ENCODE results near the gene TENT4A.
A peak's percentile ranks its signal among the peaks of the same experiment; 100 is the strongest.

Gene TENT4A

DNA sequence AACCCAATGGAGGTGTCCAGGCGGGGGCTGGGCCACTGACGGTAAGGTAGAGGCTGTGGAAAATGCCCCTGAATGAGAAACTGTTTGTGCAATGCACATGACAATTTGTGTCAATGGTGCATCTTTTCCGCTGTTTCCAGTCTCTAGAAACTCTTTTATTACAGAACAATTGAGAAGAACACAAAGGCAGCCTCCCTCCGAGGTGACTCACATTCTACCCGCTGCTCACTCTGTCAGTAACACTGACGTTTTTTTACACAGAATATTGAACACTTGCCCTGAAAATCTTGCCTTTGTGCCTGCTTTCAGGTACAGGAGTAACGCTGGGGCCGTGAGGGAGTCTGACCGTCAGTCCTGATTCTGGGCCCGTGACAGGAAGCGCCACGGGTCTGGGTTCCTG lies 11.7 kb upstream of the TENT4A start:
- ChIA-PET POLR2A (no interaction called here), CTCF (no interaction called here)
- no peak for DNase-seq (ENCODE audit: low read depth, low spot score)
- no peak overlapping the region for H3K4me3 ChIP-seq (ENCODE audit: low read depth, low read length)
- TF ChIP-seq, protein P1, sequence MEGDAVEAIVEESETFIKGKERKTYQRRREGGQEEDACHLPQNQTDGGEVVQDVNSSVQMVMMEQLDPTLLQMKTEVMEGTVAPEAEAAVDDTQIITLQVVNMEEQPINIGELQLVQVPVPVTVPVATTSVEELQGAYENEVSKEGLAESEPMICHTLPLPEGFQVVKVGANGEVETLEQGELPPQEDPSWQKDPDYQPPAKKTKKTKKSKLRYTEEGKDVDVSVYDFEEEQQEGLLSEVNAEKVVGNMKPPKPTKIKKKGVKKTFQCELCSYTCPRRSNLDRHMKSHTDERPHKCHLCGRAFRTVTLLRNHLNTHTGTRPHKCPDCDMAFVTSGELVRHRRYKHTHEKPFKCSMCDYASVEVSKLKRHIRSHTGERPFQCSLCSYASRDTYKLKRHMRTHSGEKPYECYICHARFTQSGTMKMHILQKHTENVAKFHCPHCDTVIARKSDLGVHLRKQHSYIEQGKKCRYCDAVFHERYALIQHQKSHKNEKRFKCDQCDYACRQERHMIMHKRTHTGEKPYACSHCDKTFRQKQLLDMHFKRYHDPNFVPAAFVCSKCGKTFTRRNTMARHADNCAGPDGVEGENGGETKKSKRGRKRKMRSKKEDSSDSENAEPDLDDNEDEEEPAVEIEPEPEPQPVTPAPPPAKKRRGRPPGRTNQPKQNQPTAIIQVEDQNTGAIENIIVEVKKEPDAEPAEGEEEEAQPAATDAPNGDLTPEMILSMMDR (IDR thresholded peaks at IDR 0.05; ENCODE audit: insufficient read depth, low read length, missing control alignments) = no peak

GRCh38 chr5:6702633-6703032 lies 10.6 kb upstream of the TENT4A start:
- TF ChIP-seq, protein P1 (IDR thresholded peaks at IDR 0.05; ENCODE audit: insufficient read depth, low read length, missing control alignments) = no peak
- H3K4me3 ChIP-seq (ENCODE audit: low read depth, low read length) = no peak overlapping the region
- DNase-seq (ENCODE audit: low read depth, low spot score) = no peak
- ChIA-PET CTCF (no interaction called here), POLR2A (no interaction called here)

DNA sequence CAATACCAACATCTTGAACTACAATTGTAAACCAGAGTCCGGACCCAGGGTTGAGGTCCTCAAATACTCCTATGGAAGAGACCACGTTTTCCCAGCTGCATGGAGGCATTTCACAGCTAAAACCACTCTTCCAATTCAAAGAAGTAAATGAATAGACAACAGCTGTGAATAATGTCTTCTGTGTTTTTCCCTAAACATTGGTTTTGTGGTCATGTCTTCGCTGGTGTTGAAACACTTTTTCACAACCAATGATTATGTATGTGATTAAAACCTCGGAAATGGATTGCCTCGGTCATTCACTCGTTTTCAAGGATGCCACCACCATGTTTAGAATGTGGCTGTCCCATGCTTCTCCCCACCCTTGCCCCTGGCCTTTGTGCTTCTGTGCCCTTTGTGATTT lies 9.4 kb upstream of the TENT4A start:
- TF ChIP-seq, protein P1 (IDR thresholded peaks at IDR 0.05; ENCODE audit: insufficient read depth, low read length, missing control alignments) = no peak
- ChIA-PET CTCF (interaction anchor here (1.6 kb wide), 1 partner anchor 71 kb away, joined by 3 read pairs; the partner anchor contains the start of genes NSUN2 and SRD5A1), POLR2A (no interaction called here)
- H3K4me3 ChIP-seq (ENCODE audit: low read depth, low read length) = no peak overlapping the region
- DNase-seq (ENCODE audit: low read depth, low spot score) = no peak

- CTCF ChIA-PET = interaction anchor here (1.6 kb wide), 1 partner anchor 71 kb away, joined by 3 read pairs; the partner anchor contains the start of genes NSUN2 and SRD5A1
- POLR2A ChIA-PET = no interaction called here
- TF ChIP-seq, protein P1 (IDR thresholded peaks at IDR 0.05; ENCODE audit: insufficient read depth, low read length, missing control alignments) = no peak
- H3K4me3 ChIP-seq (ENCODE audit: low read depth, low read length) = peak overlapping the region; percentile 25
- peak; percentile 77 for DNase-seq (ENCODE audit: low read depth, low spot score)
Observed at GRCh38 chr5:6704361-6704851, 8.8 kb upstream of the TENT4A start.

- no peak overlapping the region for H3K4me3 ChIP-seq (ENCODE audit: low read depth, low read length)
- CTCF ChIA-PET = interaction anchor here (1.6 kb wide), 1 partner anchor 72 kb away, joined by 3 read pairs; the partner anchor contains the start of genes NSUN2 and SRD5A1
- TF ChIP-seq, protein P1 (IDR thresholded peaks at IDR 0.05; ENCODE audit: insufficient read depth, low read length, missing control alignments) = no peak
- DNase-seq (ENCODE audit: low read depth, low spot score) = no peak
- POLR2A ChIA-PET = no interaction called here
Observed at GRCh38 chr5:6705088-6705487, 8.1 kb upstream of the TENT4A start.

- TF ChIP-seq, protein P1 (IDR thresholded peaks at IDR 0.05; ENCODE audit: insufficient read depth, low read length, missing control alignments) = no peak
- CTCF ChIA-PET = no interaction called here
- POLR2A ChIA-PET = interaction anchor here (0.7 kb wide), 1 partner anchor 16 kb away, joined by 3 read pairs; no protein-coding TSS in a partner anchor
- no peak overlapping the region for H3K4me3 ChIP-seq (ENCODE audit: low read depth, low read length)
- DNase-seq (ENCODE audit: low read depth, low spot score) = no peak
Observed at GRCh38 chr5:6705959-6706358, 7.3 kb upstream of the TENT4A start.
